WI38 (cell line): ENCODE results near the gene MBP.

Experiments
- H3K4me3 ChIP-seq: 2 replicates; pipeline ENCODE4 v1.5.1; 2011; ENCODE audit warnings: low read depth, mild to moderate bottlenecking, control low read depth, low read length
- TF ChIP-seq, protein P1 (sequence below): IDR thresholded peaks from 2 replicates; pipeline ENCODE4 v1.5.1; 2012; ENCODE audit warnings: low read depth, mild to moderate bottlenecking, control low read depth, low read length

MBP gene

DNA sequence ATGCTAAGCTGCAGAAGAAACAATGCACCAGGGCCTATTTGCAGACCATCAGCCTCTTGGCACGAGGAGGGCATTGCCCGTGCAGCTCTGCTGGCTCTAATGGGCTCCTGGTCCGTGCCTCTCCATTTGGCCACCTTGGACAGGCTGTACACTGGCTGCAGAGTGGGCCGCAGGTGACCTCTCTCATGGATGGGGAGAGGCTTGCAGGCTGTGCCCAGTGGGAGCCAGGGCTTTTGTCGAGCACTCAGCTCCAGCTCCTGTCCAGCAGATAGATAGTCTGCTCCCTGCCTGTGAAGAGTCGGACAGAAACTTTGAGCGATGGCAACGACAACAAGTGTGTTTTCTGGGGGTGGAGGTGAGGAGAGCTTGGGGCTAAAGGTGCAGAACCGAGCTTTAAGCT is 100.9 kb downstream of the MBP start:
- no peak overlapping the region for H3K4me3 ChIP-seq
- TF ChIP-seq, protein P1, sequence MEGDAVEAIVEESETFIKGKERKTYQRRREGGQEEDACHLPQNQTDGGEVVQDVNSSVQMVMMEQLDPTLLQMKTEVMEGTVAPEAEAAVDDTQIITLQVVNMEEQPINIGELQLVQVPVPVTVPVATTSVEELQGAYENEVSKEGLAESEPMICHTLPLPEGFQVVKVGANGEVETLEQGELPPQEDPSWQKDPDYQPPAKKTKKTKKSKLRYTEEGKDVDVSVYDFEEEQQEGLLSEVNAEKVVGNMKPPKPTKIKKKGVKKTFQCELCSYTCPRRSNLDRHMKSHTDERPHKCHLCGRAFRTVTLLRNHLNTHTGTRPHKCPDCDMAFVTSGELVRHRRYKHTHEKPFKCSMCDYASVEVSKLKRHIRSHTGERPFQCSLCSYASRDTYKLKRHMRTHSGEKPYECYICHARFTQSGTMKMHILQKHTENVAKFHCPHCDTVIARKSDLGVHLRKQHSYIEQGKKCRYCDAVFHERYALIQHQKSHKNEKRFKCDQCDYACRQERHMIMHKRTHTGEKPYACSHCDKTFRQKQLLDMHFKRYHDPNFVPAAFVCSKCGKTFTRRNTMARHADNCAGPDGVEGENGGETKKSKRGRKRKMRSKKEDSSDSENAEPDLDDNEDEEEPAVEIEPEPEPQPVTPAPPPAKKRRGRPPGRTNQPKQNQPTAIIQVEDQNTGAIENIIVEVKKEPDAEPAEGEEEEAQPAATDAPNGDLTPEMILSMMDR, result no peak

DNA sequence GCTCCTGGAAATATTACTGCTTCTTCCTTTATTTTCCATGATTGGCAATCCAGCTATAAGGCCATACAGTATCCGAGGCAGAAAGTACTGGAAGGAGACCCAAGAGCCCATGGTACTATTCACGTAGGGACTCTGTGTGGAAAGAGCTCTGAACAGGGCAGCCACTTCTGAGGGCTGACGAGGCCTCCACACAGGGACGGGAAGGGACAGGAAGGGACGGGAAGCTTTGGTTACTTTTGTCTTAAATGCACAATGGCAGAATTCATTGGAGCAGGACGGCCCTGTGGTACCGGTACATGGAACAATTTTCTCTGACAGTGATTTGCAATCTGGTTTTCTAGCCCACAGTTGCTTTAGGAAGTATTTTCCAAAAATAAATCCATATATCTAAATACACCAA is 102.4 kb downstream of the MBP start:
- TF ChIP-seq, protein P1, result no peak
- H3K4me3 ChIP-seq, result no peak overlapping the region

GRCh38 chr18:77025831-77026363 is 106.7 kb downstream of the MBP start:
- TF ChIP-seq, protein P1, result no peak
- H3K4me3 ChIP-seq, result no peak overlapping the region

DNA sequence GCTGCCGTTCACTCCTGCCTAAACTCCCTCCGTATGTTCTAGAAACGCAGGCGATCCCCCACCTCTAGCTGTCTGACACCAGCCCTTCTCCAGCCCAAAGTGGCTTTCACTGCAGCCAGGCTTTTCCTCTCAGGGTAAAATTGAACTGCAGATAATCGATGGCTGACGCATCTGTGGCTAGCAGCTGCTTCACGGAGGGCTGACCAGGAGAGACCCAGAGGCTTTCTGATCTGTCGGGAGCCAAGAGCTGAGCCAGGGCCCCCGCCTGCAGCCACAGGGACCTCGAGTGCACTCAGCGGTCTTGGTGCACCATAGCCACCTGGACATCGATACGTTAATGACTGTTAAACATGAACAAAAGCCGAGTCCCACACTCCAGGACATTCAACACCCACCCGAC is 107.5 kb downstream of the MBP start:
- H3K4me3 ChIP-seq, result no peak overlapping the region
- TF ChIP-seq, protein P1, result no peak

DNA sequence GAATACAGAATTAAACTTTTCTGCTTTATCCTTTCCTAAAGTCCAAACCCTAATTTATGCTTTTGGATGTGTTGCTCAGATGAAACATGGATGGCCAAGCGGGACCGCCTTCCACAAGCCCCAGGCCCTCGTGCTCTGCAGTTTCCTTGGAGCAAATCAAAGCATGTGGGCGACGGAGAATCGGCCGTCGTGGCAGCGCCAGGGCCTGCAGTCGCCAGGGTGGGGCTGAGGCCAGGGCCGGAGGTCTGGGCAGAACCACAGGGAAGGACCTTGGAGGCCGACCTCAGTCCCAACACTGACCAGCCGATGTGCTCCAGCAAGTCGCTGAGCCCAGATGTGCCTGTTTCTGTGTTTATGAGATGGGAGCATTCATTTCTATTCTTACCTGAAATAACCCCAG is 108.1 kb downstream of the MBP start:
- TF ChIP-seq, protein P1, result no peak
- H3K4me3 ChIP-seq, result no peak overlapping the region

DNA sequence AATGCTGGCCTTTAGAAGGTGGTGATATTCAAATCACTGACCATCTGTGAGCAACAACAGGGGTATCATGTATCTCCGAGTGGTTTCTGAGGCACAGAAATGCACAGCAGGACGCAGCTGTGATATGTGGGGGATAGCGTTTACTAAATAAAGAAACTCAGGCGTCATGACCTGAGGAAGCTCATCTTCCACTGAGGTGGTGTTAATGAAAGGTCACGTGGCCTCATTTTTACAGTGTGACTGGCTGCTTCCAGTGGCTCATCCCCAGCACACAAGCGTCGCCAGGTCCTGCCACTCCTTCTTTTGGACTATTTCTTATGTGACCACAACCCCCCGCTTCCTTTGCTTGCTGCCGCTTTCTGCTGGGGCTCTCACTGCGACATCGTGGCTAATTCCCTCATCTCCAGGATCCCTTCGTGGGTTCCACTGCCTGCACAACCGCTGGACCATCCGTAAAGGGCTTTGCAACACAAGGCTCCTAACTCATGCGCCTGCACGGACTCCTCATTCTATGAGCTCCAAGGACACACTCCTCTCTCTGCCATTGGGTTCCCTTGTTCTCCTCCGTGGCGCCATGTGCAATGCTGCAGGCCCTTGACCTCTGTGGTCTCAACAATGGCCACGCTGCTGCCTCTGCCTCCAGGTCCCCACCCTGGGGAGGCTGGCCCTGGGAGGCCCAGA is 109.3 kb downstream of the MBP start:
- H3K4me3 ChIP-seq, result no peak overlapping the region

GRCh38 chr18:77022556-77022955 is 110.0 kb downstream of the MBP start:
- TF ChIP-seq, protein P1, result no peak
- H3K4me3 ChIP-seq, result no peak overlapping the region

More for the DNA sequence above, 109.3 kb downstream of the MBP start:
- TF ChIP-seq, protein P1, result no peak
